K562 (cell line): ENCODE measurements around the gene YJU2. TPM values are rescaled to one million over a fixed set of nuclear protein-coding genes. Genes with fewer than 3 reads are reported as not detected.

Experiments
- ATAC-seq: fragments of 200-7000 bp; cut with Tn5 transposase; 3 replicates; pipeline ENCODE4 v1.9.1; 2020; ENCODE audit warnings: moderate library complexity
- BruUV-seq: library from RNA; stranded (reverse); fragments of 400-500 nt; replicated peaks from 2 replicates; lab custom pipeline; 2021; lab: Mats Ljungman, UMichigan
- CTCF ChIA-PET: fragments of 300-600 bp; formaldehyde crosslinking; extraction: SDS; loops from one replicate; lab custom pipeline; 2021; ENCODE audit warnings: low intra/inter-chr PET ratio; lab: Yijun Ruan, JAX
- POLR2A ChIA-PET: fragments of 300-600, 350-650 bp; sonication (Branson Sonifier 250); formaldehyde crosslinking; extraction: SDS; loops from one replicate; lab custom pipeline; 2021; ENCODE audit warnings: antibody characterized with exemption, inconsistent platforms; lab: Yijun Ruan, JAX
- DNase-seq, 4 experiments: peaks; one replicate each; pipeline versions ENCODE4 v3.0.0 to v3.0.0-alpha.2; 2011 to 2018; ENCODE audit warnings: low spot score in 3 of 4, mixed read lengths in 3 of 4; ENCODE audit errors: extremely low read depth in 1 of 4
- FAIRE-seq: peaks from 2 replicates; lab custom pipeline; 2011; peaks lifted over from hg19 to GRCh38; lab: Jason Lieb, UNC
- H2AFZ ChIP-seq: 2 replicates; pipeline ENCODE4 v1.6.0; 2011; ENCODE audit warnings: low read depth, low read length, control low read depth, inconsistent platforms
- H3K27ac ChIP-seq: fragments of 200-600 bp; 3 replicates; pipeline ENCODE4 v1.8.0; 2011; ENCODE audit warnings: low read depth, mild to moderate bottlenecking, control low read depth, inconsistent platforms, low read length, moderate library complexity, mixed read lengths; ENCODE audit errors: extremely low read depth
- H3K27me3 ChIP-seq, 2 experiments: fragments of 300-600 bp in 1 of 2; 2 replicates in 1 of 2; 3 replicates in 1 of 2; pipeline versions ENCODE4 v1.6.0 to v1.8.0; 2011; ENCODE audit warnings: inconsistent platforms in 2 of 2, low read length in 2 of 2, mild to moderate bottlenecking in 1 of 2, mixed read lengths in 1 of 2, moderate library complexity in 1 of 2; ENCODE audit not compliant: control insufficient read depth in 2 of 2, insufficient read depth in 2 of 2
- H3K36me3 ChIP-seq: fragments of 300-600 bp; 3 replicates; pipeline ENCODE4 v1.8.0; 2011; ENCODE audit warnings: mild to moderate bottlenecking, low read length, inconsistent platforms; ENCODE audit not compliant: control insufficient read depth, insufficient read depth
- H3K4me1 ChIP-seq, 2 experiments: fragments of 200-600 bp in 1 of 2; replicated peaks in 1 of 2; 2 replicates in 1 of 2; 3 replicates in 1 of 2; pipeline versions ENCODE4 v1.5.1 to v1.8.0; 2011; ENCODE audit warnings: inconsistent platforms in 2 of 2, low read length in 2 of 2, mild to moderate bottlenecking in 1 of 2, mixed read lengths in 1 of 2, moderate library complexity in 1 of 2; ENCODE audit not compliant: control insufficient read depth in 2 of 2, insufficient read depth in 2 of 2
- H3K4me2 ChIP-seq: 2 replicates; pipeline ENCODE4 v1.6.1; 2011; ENCODE audit warnings: low read length, control low read depth, inconsistent platforms, mixed read lengths; ENCODE audit not compliant: insufficient read depth
- H3K4me3 ChIP-seq: fragments of 200-600 bp; sonication (generic), shearing (Covaris generic); 2 replicates; pipeline ENCODE4 v1.5.1; 2016; ENCODE audit warnings: control low read depth, inconsistent platforms
- H3K79me2 ChIP-seq: fragments of 200-600 bp; 3 replicates; pipeline ENCODE4 v1.8.0; 2011; ENCODE audit warnings: low read length, inconsistent platforms; ENCODE audit not compliant: control insufficient read depth, insufficient read depth
- H3K9ac ChIP-seq, 2 experiments: 2 replicates each; pipeline versions ENCODE4 v1.6.0 to v1.6.1; 2011; ENCODE audit warnings: low read depth in 2 of 2, low read length in 2 of 2, control low read depth in 1 of 2, inconsistent platforms in 1 of 2, mild to moderate bottlenecking in 1 of 2, mixed read lengths in 1 of 2; ENCODE audit not compliant: insufficient read depth in 1 of 2
- H3K9me1 ChIP-seq: one replicate; pipeline ENCODE4 v1.6.0; 2011; ENCODE audit warnings: inconsistent platforms, mild to moderate bottlenecking, low read length, moderate library complexity; ENCODE audit not compliant: control insufficient read depth, insufficient read depth
- H3K9me3 ChIP-seq: replicated peaks from 2 replicates; pipeline ENCODE4 v1.5.1; 2011; ENCODE audit warnings: low read depth, low read length, inconsistent platforms; ENCODE audit not compliant: control insufficient read depth, insufficient read depth
- H4K20me1 ChIP-seq: replicated peaks from 2 replicates; pipeline ENCODE4 v1.6.1; 2011; ENCODE audit warnings: low read length, inconsistent platforms, mixed read lengths; ENCODE audit not compliant: control insufficient read depth, insufficient read depth
- BCOR ChIP-seq: fragments of 450-650 bp; IDR thresholded peaks from 2 replicates; pipeline ENCODE4 v1.6.1; 2016
- KDM1A ChIP-seq, 2 experiments: fragments of 450-650 bp; IDR thresholded peaks; 2 replicates each; pipeline ENCODE4 v1.6.1; 2016; ENCODE audit warnings: mild to moderate bottlenecking in 2 of 2
- NFIC ChIP-seq: fragments of 450-650 bp; IDR thresholded peaks from 2 replicates; pipeline ENCODE4 v1.6.1; 2017; ENCODE audit warnings: mild to moderate bottlenecking, inconsistent platforms
- PTBP1 ChIP-seq: fragments of 200-400 bp; formaldehyde crosslinking; IDR thresholded peaks from 2 replicates; pipeline ENCODE4 v1.6.1; 2017; ENCODE audit warnings: low read depth, low read length
- RBM25 ChIP-seq: fragments of 200-400 bp; formaldehyde crosslinking; IDR thresholded peaks from 2 replicates; pipeline ENCODE4 v1.6.1; 2018; ENCODE audit warnings: low read length, low read depth, moderate library complexity; ENCODE audit not compliant: severe bottlenecking
- SFPQ ChIP-seq: fragments of 200-400 bp; formaldehyde crosslinking; IDR thresholded peaks from 2 replicates; pipeline ENCODE4 v1.6.1; 2017; ENCODE audit warnings: mild to moderate bottlenecking, low read depth, low read length, moderate library complexity
- SMARCA5 ChIP-seq: fragments of 450-650 bp; IDR thresholded peaks from 2 replicates; pipeline ENCODE4 v1.6.1; 2016
- ZC3H8 ChIP-seq: fragments of 450-650 bp; IDR thresholded peaks from 2 replicates; pipeline ENCODE4 v1.6.1; 2017
- WGBS: fragments of 100-300 bp; shearing (Covaris generic); methylation state at CpG from one replicate; pipeline ENCODE4 v1.1.6; 2016; ENCODE audit warnings: low coverage, mixed read lengths; ENCODE audit not compliant: insufficient coverage; ENCODE audit errors: missing lambda C conversion rate; 5-methylcytosine and 5-hydroxymethylcytosine counted together
- in situ Hi-C: fragments of 300-500 bp; cut with MboI; formaldehyde crosslinking; loops from 4 replicates; pipeline ENCODE4 v1.15.0; 2018; ENCODE audit warnings: inconsistent platforms, mixed read lengths
- intact Hi-C: fragments of 100-400 bp; cut with micrococcal nuclease; formaldehyde crosslinking; loops from 2 replicates; pipeline ENCODE4 v1.14.2; 2022
- polyA plus RNA-seq, 8 experiments: library from polyadenylated mRNA; depleted of rRNA in 4 of 8; stranded (reverse) in 5 of 8; unstranded in 3 of 8; fragments of >200 nt; fragmentation: Nextera tagmentation in 2 of 8; fragmentation: Illumina TruSeq in 1 of 8; extraction: Ambion mirVana in 2 of 8; extraction: Trizol in 1 of 8; gene quantifications; 2 replicates each; pipeline versions ENCODE4 v1.2.1 to v1.2.3, GENCODE V29; 2011 to 2014; ENCODE audit warnings: inconsistent platforms in 1 of 8, missing spikeins in 1 of 8
- total RNA-seq, 7 experiments: library from RNA; depleted of rRNA in 6 of 7; stranded (reverse); fragments of >200 nt in 6 of 7; fragmentation: Illumina TruSeq in 2 of 7; extraction: Trizol in 2 of 7; gene quantifications; 2 replicates each; pipeline versions ENCODE4 v1.2.1 to v1.2.3, GENCODE V29; 2011 to 2021; ENCODE audit warnings: low replicate concordance in 1 of 7
- TF ChIP-seq, protein P1 (sequence below): sonication (generic); formaldehyde crosslinking; IDR thresholded peaks from 2 replicates; pipeline ENCODE4 v1.8.1; 2023; ENCODE audit warnings: mild to moderate bottlenecking, missing genetic modification reagents

YJU2 gene
- total and polyA plus RNA-seq, 9 of the 15 experiments (the other 6 are each of a cell fraction or from before 2014, with no cell fraction given) = 0.41 to 34.9 (median 19.3) TPM

GRCh38 chr19:4210166-4210731 is 36.6 kb upstream of the YJU2 start:
- intact Hi-C loops = no loop called here
- POLR2A ChIA-PET = no interaction called here
- CTCF ChIA-PET = no interaction called here

More at GRCh38 chr19:4210166-4210731, 36.6 kb upstream of the YJU2 start:
- no peaks in the 10 kb centered on the region for H3K79me2 ChIP-seq
- H4K20me1 ChIP-seq = no peaks in the 10 kb centered on the region
- H3K27ac ChIP-seq = no peak overlapping the region
- DNase-seq = no peak
- H3K27me3 ChIP-seq = peaks cover 10 to 34% of the 10 kb centered on the region in 2 experiments; a peak in 4 of 5 replicates
- H3K36me3 ChIP-seq = no peaks in the 10 kb centered on the region
- peaks cover 3% of the 10 kb centered on the region for H3K9me1 ChIP-seq
- peaks cover 0 to 18% of the 10 kb centered on the region in 2 experiments; a peak in 2 of 5 replicates for H3K4me1 ChIP-seq
- H3K4me2 ChIP-seq = no peak overlapping the region
- FAIRE-seq = no peak
- H2AFZ ChIP-seq = no peak overlapping the region
- no peaks in the 10 kb centered on the region for H3K9me3 ChIP-seq
- BruUV-seq = no TSS peak
- no peak overlapping the region for H3K4me3 ChIP-seq
- peak; percentile 41 to 51; a peak in 1 of 4 replicates for TF ChIP-seq KDM1A (IDR thresholded peaks at IDR 0.05)
- peak; percentile 70; the same call in 1 of the 2 replicates for TF ChIP-seq PTBP1
- peak; percentile 78; the same call in 1 of the 2 replicates for TF ChIP-seq SMARCA5
- TF ChIP-seq, protein P1, sequence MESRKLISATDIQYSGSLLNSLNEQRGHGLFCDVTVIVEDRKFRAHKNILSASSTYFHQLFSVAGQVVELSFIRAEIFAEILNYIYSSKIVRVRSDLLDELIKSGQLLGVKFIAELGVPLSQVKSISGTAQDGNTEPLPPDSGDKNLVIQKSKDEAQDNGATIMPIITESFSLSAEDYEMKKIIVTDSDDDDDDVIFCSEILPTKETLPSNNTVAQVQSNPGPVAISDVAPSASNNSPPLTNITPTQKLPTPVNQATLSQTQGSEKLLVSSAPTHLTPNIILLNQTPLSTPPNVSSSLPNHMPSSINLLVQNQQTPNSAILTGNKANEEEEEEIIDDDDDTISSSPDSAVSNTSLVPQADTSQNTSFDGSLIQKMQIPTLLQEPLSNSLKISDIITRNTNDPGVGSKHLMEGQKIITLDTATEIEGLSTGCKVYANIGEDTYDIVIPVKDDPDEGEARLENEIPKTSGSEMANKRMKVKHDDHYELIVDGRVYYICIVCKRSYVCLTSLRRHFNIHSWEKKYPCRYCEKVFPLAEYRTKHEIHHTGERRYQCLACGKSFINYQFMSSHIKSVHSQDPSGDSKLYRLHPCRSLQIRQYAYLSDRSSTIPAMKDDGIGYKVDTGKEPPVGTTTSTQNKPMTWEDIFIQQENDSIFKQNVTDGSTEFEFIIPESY = 0 out of 2 replicates have a peak, but pooled peaks have one; percentile 26
- TF ChIP-seq ZC3H8 = no peak
- no peak for TF ChIP-seq SFPQ
- TF ChIP-seq BCOR = peak; percentile 54
- TF ChIP-seq RBM25 = peak; percentile 87
- TF ChIP-seq NFIC = peak; percentile 62
- in situ Hi-C loops = no loop called here
- no peak overlapping the region for H3K9ac ChIP-seq
- WGBS = 19% methylated on average over 12 of the region's 15 CpGs
- ATAC-seq = no peak
